GM19395 (cell line): ENCODE results near the gene FCGR2B.
"Not testable (repeated sequence)": the region's sequence is repeated elsewhere in the genome, so short reads cannot be mapped to it uniquely, and the experiment has no call there.

Source experiments
- ATAC-seq: cut with Tn5 transposase; IDR thresholded peaks from one replicate; pipeline ENCODE4 v1.9.1; 2021; ENCODE audit warnings: mild to moderate bottlenecking, moderate library complexity; ENCODE audit not compliant: unreplicated experiment

FCGR2B gene

DNA sequence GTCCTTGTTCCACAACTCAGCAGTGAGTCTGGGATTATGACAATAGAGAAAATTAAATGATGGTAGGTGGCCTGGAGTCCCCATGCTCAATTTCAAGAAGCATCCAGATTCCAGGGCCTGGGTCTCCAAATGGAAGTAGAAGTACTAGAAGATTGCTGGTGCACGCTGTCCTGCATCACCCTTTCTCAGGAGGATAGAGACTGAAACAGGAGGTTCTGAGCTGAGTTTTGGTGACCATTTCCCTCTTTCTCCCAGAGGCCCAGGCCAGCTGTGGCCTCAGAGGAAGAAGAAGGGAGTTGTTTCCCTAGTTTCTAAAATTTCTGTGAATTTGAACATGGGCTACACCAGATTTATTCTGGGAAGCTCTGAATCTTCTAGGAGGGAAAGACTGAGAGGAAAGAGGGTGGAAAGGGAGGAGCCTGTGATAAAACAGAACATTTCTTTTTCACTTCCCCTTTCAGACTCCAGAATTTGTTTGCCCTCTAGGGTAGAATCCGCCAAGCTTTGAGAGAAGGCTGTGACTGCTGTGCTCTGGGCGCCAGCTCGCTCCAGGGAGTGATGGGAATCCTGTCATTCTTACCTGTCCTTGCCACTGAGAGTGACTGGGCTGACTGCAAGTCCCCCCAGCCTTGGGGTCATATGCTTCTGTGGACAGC, at the start of gene FCGR2B:
Gene FCGR2B, plus strand, starts transcription at position 460 of the 656 bp plus-strand sequence. Its CDS starts 99 bp downstream, at position 559.
- peak; percentile 78 for ATAC-seq

DNA sequence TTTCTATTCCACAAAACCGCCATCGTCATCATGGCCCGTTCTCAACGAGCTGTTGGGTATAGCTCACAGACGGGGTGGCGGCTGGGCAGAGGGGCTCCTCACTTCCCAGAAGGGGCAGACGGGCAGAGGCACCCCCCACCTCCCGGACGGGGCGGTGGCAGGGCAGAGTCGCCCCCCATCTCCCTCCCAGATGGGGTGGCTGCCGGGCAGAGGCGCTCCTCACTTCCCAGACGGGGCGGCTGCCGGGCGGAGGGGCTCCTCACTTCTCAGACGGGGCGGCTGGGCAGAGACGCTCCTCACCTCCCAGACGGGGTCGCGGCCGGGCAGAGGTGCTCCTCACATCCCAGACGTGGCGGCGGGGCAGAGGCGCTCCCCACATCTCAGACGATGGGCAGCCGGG, 46.5 kb upstream of the FCGR2B start:
- not testable (repeated sequence) for ATAC-seq

DNA sequence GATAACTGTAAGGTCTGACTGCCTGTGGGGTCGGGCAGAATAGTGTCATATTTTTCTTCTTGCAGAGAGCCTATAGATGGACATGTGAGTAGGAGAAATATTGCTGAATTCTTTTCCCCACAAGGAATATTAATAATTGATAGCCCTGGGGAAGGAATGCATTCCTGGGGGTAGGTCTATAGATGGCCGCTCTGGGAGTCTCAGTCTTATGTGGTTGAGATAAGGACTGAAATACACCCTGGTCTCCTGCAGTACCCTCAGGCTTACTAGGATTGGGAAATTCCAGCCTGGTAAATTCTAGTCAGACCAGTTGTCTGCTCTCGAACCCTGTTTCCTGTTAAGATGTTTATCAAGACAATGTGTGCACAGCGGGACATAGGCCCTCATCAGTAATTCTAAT, 44.4 kb upstream of the FCGR2B start:
- ATAC-seq = not testable (repeated sequence)

DNA sequence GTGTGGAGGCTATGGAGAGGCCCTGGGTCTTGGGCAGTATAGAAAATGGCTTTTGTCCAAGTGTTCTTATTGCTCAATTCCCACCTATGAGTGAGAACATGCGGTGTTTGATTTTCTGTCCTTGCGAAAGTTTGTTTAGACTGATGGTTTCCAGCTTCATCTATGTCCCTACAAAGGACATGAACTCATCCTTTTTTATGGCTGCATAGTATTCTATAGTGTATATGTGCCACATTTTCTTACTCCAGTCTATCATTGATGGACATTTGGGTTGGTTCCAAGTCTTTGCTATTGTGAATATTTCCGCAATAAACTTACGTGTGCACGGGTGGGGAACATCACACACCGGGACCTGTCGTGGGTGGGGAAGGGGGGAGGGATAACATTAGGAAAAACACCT, 42.5 kb upstream of the FCGR2B start:
- ATAC-seq = not testable (repeated sequence)

DNA sequence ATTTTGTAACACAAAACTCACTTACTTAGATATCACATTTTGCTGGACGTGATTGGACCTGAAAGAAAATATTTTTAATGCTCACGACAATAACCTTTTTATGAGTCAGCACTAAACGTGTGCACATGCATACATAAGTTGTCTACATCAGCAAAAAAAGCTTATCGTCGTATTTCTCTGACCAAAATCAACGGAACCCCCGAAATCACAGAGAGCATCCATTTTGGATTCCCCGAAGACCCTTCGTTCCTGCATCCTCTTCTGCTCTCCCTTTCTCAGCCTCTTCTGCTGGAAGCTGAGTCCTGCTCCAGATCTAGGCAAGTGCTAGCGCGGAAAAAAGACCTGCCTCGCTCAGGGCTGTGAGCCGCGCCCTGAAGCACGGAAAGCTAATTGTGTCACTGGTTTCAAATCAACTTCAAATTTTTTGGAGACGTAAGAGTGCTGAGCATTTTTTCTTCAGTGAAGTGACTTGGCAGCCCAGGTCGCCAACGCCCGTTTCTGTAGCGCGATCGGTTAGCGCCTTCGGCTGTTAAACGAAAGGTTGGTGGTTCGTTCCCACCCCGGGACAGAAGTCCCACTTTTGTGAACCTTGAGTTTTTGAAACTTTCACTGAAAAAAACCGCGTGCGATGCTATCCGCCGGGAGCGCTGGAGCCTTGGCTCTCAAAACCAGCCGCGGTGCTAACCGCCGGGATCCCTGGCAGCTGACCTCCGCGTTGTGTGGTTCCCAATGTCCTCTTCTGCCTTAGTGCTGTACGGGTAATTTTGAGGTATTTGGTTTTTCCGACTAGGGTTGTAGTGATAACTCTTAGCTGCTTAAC, 41.6 kb upstream of the FCGR2B start:
- peak; percentile 55 for ATAC-seq

DNA sequence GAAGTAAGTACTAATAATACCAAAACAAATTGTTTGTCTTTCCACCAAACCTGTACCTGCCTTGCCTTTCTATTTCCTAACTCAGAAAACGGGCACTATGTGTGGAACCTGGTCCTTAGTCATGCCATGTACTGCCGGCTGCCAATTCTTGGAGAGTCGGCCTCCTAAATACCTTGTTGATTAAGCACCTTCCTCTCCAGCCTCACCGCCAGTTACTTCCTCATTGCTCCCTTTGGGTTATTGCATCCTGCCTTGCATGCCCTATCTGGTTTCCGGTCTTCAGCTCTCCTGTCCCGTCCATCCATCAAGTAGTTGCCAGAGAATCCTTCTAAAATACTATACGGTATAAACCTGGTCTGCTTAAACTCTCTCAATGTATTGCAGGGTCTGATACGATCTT, 40.9 kb upstream of the FCGR2B start:
- ATAC-seq = peak; percentile 35

DNA sequence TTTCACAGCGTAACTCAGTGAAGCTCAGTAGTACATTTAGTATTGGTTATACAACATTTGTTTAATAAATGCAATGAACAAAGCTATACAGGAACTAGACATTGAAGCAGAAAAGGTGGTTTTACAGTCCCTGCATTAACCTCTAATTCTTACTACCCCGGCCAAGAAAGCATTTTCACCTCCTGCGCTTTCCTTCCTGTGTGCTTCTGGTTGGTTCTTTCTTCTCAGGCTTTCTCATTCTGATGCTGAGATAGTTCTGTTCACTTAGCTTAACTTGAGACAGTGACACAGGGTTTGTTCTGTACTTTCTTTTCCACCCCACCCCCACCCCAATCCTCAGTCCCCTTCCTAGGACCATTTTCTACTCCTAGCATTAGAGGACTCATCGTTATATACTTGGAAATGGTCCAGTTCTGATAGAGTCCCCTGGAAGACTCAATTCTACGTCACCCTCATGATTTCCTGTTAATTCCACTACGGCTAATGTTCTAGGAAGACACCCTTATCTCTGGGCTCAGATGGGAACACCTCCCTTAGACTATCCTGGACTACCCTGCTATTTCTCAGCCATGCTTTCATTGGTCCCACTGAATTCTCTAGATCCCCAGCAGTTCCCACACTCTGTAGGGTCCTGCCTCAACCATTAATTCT, 39.4 kb upstream of the FCGR2B start:
- ATAC-seq = peak; percentile 54

DNA sequence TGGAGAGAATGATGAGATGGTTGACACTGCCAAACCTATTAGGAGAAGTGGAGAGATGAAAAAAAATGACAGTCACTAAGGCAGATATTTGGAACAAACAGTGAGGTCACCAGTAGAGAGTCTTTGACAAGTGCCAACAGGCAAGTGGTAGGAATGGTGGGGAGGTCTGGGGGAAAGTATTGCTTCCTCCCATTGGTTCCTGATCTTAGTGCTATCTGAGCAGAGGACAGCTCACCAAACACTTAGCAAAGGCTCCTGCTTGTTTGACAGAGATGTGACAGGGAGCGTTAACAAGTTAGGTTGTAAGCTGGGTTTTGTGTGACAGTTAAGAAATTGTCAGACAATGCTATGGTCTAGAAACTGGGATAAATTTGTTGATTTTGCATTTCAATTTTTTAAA, 38.3 kb upstream of the FCGR2B start:
- not testable (repeated sequence) for ATAC-seq

DNA sequence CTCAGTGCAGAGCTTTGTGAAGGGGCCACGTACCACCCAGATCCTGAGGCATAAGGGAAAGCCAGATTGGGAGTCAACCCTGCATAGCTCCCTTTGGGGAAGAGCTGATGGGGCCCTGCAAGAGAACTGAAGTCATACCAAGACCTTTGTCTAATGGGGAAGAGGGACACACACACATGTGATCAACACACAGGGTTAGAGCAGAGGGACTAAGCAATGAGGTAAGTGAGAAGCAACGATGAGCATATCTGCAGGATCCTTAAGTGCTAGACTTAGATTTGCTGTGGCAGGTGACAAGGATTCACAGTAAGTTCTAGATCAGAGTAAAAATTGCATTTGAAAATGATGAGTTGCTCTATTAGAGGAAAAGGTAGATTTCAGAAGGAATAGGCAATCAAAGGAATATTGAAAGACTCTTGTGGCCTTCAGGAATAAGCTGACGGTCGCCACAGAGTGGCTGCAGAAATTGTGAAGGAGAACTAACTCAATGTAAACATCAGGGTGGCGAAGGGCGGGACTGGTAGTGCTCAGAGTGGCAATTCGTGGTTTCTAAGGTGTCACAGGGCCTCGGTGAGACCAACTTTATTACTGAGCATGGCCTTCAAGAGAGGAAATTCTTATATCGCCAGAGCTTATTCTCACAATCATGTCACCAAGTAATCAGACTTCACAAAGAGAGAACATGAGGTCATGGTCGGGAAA, 36.3 kb upstream of the FCGR2B start:
- not testable (repeated sequence) for ATAC-seq

DNA sequence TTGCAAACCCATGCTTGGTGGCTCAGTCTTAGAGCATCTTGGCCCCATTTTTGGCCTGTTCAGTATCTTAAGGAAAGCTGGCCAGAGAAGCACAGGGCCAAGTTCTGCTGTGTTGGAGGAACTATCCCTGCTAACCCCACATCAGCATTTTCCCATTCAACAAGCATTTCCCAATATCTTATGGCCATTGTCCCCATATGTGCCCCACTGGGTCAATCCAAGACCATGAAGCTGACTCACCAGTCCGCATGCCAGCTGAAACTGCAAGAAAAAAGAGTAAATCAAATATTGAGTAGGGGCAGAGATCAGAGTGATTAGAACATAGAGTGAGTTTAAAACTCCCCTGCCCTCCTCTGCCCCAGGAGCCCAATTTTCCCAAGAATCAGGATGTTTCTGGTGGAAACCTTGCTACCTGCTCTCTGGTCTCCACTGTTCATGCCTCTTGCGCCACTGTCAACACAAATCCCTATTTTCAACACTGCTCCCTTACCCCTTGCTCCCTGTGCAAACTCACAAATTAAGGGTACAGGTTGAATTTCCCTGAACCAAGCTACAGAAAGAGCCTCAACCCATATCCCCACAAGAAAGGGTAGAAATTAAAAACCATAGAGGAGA, 32.7 kb upstream of the FCGR2B start:
- ATAC-seq = not testable (repeated sequence)

DNA sequence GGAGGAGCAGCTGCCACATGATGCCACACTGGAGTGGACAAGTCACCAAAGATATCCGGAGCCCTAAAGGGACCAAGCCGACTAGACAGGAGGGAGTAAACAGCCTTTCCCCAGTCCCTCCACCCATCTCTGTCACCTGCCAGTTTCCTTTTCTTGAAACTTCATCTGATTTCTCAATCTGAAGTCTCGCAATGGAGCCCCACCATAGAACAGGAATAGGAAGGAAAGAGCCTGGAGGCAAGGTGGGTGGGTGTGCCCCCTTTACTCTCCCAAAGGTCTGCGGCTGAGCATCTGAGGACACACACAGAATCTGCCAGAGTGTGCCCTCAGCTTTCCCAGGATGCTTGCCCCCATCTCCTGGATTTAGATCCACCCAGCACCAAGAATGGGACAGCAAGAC, 31.9 kb upstream of the FCGR2B start, which contains the start of gene FCGR3B:
Gene FCGR3B, minus strand, starts transcription at position 101 of the 400 bp plus-strand sequence. Its CDS starts 82 bp downstream, at position 19.
- ATAC-seq = no peak

DNA sequence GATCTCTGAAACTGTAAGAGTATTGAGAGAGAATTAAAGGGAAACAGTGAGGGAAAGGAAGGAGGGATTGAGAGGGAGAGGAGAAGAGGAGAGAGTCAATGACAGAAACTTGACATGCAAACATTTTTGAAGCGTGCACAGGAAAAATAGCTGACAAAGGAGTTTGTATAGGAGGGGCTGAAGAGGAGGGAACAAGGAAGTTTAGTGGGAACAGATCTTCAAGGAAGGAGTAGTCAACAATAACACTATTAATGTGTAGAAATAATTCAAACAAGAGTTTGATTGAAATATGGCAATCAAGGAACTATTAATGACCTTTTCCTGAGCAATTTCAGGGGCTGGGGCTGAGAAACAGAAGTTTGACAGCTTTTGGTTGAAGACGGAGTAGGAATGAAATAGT, 27.9 kb upstream of the FCGR2B start:
- not testable (repeated sequence) for ATAC-seq

DNA sequence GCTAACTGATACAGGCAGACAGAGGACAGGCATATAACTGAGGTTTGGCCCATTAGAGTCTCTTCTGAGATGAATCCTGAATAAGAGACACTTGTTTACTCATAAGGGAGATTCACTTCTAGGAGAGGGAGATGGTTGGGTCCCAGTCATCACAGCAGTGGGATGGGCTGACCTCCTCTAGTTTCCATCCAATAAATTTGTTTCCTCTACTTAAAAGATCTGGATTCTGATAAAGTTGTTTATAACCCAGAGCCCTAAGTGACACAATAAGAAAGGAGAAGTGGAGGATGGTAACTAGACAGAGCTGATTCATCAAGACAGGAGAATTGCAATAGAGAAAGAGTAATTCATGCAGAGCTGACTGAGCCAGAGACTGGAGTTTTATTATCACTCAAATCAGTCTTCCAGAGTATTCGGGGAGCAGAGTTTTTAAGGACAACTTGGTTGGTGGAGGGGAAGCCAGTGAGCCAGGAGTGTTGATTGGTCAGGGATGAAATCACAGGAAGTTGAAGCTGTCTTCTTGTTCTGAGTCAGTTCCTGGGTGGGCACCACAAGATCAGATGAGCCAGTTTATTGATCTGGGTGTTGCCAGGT, 26.7 kb upstream of the FCGR2B start:
- not testable (repeated sequence) for ATAC-seq

DNA sequence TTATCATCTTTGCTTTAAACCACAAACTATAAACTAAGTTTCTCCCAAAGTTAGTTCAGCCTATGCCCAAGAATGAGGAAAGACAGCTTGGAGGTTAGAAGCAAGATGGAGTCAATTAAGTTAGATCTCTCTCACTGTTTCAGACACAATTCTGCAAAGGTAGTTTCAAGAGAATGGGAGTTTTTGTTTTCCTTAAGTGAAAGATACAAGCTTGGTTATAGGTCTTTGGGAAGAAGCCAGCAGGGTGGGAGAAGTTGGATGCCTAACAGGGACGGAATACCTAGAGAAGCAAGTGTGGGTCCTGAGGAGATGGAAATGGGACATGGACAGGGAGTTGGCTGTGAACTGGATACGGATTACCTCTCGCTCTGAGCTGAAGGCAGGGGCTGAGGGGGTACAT, 26.0 kb upstream of the FCGR2B start:
- not testable (repeated sequence) for ATAC-seq

DNA sequence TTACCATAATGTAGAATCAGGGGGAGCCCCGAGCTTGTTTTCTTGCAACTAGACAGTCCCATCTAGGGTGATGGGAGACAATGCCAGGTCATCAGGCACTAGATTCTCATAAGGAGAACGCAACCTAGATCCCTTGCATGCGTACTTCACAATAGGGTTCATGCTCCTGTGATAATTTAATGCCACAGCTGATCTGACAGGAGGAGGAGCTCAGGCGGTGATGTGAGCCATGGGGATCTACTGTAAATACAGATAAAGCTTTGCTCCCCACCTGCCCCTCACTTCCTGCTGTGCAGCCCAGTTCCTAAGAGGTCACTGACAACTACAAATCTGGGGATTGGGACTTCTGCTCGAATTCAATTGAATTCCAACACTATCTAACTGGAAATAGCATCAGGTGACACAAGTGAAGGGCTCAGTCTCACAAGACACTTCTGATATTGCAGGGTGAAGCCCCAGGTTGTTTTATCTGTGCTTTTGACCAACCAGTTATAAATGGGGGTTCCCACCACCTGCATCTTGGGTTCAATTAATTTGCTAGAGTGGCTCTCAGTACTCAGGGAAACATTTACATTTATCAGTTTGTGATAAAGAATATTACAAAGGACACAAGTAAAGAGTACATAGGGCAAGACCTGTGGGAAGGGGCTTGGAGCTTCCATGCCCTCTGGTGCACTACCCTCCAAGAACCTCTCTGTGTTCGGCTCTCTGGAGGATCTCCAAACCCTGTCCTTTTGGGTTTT, 24.5 kb upstream of the FCGR2B start:
- not testable (repeated sequence) for ATAC-seq

DNA sequence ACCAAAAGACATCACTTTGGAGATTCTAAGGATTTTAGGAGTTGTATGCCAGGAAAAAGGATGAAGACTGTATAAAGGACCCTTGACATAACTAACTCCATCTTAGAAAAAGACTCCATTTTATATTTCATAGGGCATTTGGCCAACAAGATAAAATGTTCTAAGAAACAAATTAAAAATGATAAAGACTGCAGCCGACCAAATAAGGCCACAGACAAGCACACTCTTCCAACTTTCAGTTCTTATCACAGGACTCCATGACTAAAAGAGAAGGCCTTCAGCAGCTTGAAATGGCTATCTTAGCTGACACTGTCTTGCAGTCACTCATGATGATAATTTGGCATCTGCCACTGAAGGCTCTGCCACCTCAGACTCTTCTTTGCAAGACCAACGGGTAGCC, 23.7 kb upstream of the FCGR2B start:
- ATAC-seq = not testable (repeated sequence)

DNA sequence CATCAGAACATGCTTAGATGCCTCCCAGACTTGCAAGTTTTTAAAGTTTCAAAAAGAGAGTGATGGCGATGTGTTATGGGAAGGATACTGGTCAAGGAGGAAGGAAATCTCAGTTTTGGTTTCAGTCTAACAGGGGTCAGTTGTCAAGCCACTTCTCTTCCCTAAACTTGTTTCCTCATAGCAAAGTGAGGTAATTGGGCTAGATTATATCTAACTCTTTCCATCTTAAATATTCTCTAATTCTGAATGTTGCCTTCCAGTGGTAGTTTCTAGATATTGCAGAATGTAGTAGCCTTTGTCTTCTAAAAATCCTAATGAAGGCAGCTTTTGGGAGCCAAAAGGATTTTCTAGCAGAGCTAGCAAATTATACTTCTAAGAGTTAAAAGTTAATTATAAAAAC, 20.2 kb upstream of the FCGR2B start:
- not testable (repeated sequence) for ATAC-seq

DNA sequence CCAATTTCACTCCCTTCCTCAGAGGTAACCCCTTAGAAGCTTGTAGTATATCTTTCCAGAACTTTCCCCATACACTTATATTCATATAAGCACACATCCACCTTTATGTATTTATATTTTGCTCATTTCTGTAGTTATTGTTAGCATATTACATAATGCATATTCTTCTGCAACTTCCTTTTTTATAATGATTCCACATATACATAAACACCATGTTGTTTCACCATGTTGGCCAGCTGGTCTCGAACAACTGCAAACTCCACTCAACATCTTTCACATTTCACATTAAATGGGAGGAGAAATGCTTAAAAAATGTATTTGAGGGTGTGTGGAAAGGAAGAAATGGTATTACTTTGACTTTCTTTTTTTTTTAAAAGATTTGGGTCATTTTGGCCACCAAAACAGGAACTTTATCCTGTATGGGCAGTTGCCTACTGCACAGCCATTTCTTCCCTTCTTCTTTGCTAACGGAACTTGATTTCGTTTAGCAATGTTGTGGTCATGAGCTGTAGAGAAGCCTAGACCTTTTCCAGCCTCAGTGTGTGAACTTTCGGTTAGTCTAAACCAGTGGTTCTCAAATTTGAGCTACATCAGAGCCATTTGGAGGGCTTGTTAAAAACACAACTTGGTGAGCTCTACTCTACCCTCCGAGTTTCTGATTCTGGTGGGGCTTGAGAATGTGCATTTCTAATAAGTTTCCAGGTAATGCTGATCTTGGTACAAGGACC, 19.3 kb upstream of the FCGR2B start:
- not testable (repeated sequence) for ATAC-seq

DNA sequence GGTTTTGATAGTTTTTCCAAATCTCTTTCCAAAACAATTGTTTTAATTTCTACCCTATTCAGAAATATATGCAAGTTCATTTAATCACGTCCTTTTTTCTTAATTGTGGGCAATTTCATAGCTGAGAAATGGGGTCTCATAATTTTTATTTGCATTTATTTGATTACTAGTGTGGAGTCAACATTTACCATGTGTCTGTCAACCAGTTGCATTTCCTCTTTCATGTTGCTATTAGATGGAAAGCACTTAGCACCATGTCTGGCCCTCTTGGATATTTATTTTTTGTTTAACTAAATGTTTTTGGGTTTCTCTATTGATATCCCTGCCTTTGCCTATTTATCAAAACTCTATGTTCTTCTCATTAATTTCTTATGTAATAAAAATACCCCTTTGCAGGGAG, 18.1 kb upstream of the FCGR2B start:
- not testable (repeated sequence) for ATAC-seq
